NCI-H2029 treated with DMSO at 0.1 percent for 48 hours (cell line): ENCODE measurements around the gene ULK1.
"Not testable (repeated sequence)": the region's sequence is repeated elsewhere in the genome, so short reads cannot be mapped to it uniquely, and the experiment has no call there.

Source experiments
- DNase-seq: peaks from one replicate; lab custom pipeline; 2025; lab: John Stamatoyannopoulos, UW

The ULK1 gene

DNA sequence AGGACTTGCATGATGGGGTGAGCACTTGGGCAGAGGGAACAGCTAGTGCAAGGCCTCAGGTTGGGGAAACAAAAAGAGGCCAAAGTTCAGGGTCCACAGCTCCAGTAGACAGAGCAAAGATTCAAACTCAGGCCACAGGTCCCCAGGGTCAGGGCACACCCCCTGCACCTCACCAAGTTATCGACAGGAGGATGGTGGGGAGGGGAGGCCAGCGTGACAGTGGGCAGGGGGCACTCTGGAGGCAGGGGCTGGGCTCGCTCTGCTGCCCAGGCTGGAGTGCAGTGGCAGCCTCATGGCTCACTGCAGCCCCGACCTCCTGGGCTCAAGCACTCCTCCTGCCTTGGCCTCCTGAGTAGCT, 32.4 kb upstream of the ULK1 start:
- DNase-seq: no peak

- no peak for DNase-seq
These were observed 31.8 kb upstream of the ULK1 start for GRCh38 chr12:131862600-131862993.

GRCh38 chr12:131862994-131863710, 31.3 kb upstream of the ULK1 start:
- no peak for DNase-seq

GRCh38 chr12:131863711-131864396, 30.6 kb upstream of the ULK1 start:
- DNase-seq: no peak

- no peak for DNase-seq
These were observed 30.0 kb upstream of the ULK1 start for GRCh38 chr12:131864469-131864868.

DNA sequence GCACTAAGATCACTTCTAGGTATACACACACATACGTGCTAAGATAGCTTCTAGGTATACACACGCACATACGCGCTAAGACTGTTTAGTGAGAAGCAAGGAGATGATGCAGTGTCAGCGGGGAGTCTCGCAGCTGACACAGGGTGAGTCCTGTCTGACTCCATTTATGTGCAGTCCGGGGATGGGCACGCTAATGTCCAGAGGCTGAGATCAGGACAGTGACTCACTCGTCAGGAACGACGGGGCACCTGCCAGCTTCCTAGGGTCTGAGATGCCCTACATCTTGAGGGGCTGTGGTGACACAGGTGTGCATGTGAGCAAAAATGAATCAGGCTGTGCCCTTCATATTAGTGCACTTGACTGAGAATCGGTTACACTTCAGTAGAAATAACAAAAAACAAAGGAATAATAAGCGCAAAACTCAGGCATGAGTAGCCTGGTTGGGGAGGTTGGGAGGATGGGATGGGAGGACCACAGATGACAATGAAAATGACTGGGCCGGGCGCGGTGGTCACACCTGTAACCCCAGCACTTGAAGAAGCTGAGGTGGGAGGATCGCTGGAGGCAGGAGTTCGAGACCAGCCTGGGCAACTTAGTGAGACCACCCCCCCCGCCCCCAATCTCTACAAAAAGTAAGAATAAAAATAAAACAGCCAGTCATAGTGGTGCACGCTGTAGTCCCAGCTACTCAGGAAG, 29.1 kb upstream of the ULK1 start:
- no peak for DNase-seq

GRCh38 chr12:131867471-131867870, 27.0 kb upstream of the ULK1 start:
- no peak for DNase-seq

DNA sequence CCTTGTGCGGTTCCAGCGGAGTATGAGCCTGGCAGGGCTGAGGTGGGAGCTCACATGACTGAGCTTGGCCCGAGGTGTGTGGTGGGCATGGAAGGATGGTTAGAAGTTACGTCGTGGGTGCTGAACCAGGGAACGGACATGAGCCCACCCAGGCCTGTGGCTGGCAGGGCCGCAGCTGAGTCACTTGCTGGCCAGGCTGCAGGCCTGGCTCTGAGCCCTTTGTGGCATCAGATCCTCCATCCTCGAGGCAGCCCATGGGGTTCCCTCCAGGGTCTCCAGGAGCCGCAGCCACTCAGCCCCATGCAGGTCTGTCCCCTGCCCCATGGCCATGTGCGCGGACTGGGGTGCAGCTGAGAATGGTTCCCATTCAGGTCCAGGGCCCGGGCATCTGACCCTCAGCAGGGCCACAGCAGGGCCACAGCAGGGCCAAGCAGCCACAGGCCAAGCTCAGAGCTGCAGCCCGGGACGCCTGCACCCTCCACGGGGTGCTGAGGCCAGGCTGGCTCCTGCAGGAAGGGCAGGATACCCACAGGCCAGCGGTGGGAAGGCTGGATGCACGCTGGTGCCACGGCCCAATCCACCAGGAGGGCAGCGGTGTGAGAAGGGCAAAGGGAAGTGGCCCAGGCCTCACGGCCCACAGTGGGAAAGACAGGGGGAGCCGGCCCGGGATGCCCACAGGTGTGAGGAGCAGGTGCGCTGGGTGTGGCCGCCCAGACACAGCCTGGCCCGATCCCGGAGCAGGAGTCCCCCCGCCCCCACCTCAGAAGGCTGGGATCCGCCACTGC, 26.3 kb upstream of the ULK1 start:
- DNase-seq: no peak

DNA sequence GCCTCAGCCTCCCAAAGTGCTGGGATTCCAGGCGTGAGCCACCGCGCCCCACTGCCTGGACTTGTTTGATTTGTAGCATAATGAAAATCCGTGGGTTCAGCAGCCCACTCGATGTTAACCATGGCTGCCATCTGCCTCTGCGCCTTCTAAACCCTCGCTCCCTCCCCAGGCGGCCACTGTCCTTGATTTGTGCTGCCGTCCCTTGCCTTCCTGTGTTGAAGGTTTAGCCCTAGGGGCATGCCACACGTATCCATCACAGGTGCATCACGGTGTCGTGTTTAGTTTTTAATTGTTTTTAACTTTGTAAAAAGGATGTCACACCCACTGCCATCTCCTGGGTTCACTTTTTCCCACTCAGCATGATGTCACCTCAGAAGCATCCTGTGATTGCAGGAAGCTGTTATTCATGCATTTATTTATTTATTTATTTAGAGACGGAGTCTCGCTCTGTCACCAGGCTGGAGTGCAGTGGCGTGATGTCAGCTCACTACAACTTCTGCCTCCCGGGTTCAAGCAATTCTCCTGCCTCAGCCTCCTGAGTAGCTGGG, 24.5 kb upstream of the ULK1 start:
- no peak for DNase-seq

GRCh38 chr12:131871677-131872076, 22.7 kb upstream of the ULK1 start:
- no peak for DNase-seq

DNA sequence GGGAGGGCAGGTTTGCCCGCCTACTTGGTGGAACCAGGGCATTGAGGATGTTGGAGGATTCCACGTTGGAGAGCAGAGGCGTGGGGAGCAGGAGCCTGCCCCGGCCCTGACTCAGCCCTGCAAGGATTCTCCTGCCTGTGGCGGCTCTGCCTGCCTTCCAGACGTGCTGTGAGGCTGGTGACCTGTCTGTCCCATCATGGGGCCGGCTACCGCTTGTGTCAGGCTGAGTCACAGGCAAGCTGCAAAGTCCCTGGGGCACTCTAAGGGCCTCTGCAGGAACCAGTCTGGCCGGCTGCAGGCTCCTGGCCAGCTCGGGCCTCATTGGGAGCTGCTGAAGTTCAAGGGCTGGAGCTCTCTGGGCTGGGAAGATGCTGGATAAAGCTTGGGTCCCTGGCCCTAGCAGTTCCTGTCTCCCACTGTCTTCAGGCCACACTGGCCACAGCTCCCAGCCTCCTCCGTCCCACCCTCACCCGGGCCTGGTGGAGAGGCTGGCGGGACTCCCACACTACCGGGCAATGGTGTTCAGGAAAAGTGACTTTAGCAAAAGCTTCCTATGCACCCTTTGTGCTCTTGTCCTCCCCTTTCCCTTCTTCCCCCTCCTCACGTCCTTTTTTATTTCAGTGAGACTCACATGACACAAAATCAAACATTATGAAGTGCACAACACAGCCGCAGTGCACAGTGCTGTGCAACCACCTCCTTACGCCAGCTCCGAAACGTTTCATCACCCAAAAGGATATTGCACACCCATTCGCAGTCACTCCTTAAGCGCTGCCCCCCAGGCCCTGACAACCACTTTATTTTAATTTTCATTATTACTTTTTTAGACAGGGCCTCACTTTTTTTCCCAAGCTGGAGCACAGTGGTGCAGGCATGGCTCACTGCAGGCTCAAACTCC, 22.0 kb upstream of the ULK1 start:
- DNase-seq: no peak

- no peak for DNase-seq
These were observed 21.1 kb upstream of the ULK1 start for GRCh38 chr12:131873293-131873692.

DNA sequence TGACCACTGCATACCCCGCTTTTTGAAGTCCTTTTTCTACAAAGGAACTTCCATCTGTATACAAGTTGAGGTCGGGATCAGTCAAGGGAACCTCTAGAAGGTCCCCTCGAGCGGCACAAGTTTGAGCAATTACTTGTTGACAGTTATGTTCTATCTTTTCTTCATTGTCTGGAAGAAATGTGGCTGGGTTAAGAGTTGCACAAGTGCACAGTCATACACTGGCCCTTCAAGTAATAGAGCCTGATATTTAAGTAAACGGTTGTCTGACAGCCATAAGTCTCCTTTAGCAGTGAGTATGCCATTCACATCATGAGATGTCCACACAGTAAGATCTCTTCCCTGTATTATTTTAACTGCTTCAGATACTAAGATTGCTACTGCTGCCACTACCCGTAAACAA, 19.4 kb upstream of the ULK1 start:
- DNase-seq: not testable (repeated sequence)

GRCh38 chr12:131877216-131877615, 17.2 kb upstream of the ULK1 start:
- not testable (repeated sequence) for DNase-seq

DNA sequence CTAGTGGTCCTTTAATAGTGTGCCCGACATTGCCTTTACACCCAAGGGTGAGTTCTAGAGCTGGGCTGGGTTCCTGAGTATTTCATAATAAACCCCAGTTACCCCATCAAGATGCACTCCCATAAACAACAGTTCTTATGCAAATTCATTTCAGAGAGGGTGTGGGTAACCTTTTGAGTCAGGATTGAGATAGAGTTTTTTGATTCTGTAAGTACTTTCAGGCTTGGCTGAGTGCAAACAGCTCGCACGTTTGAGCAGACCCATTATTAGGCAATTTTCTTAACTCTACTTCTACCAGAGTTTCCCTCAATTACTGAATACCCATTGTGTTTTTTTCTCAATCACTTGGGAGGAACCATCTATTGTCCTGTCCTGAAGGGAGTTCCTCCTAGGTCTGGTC, 16.0 kb upstream of the ULK1 start:
- DNase-seq: not testable (repeated sequence)

- no peak for DNase-seq
These were observed 11.5 kb upstream of the ULK1 start for GRCh38 chr12:131882804-131883520.

GRCh38 chr12:131883521-131883900, 10.9 kb upstream of the ULK1 start:
- no peak for DNase-seq

DNA sequence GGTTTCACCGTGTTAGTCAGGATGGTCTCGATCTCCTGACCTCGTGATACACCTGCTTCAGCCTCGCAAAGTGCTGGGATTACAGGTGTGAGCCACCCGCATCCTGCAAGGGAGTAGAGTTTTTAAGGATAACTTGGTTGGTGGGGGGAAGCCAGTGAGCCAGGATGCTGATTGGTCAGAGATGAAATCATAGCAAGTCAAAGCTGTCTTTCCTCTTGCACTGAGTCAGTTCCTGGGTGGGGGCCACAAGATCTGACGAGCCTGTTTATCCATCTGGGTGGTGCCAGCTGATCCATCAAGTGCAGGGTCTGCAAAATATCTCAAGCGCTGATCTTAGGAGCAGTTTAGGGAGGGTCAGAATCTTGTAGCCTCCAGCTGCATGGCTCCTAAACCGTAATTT, 9.3 kb upstream of the ULK1 start:
- DNase-seq: not testable (repeated sequence)

DNA sequence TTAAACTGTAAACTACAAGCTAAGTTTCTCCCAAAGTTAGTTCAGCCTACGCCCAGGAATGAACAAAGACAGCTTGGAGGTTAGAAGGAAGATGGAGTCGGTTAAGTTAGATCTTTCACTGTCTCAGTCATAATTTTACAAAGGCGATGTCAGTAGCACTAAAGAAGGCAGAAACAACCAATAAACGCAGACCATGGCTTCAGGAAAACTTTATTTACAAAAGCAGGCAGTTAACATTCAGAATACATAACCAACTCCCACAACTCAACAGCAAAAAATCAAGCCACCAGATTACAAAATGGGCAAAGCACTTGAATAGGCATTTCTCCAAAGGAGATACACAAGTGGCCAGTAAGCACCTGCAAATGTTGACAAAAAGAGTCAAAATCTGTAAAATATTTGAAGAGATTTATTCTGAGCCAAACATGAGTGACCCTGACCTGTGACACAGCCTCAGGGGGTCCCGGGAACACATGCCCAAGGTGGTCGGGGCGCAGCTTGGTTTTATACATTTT, 8.8 kb upstream of the ULK1 start:
- no peak for DNase-seq

- not testable (repeated sequence) for DNase-seq
These were observed 2.7 kb upstream of the ULK1 start for GRCh38 chr12:131891722-131892121.
